HG03558 (cell line): ENCODE measurements around the gene KRTAP1-5.
"Not testable (repeated sequence)": the region's sequence is repeated elsewhere in the genome, so short reads cannot be mapped to it uniquely, and the experiment has no call there.

Source experiments
- ATAC-seq: cut with Tn5 transposase; IDR thresholded peaks from one replicate; pipeline ENCODE4 v1.9.1; 2021; ENCODE audit warnings: moderate number of reproducible peaks; ENCODE audit not compliant: unreplicated experiment; ENCODE audit errors: extremely low read depth

KRTAP1-5 gene

DNA sequence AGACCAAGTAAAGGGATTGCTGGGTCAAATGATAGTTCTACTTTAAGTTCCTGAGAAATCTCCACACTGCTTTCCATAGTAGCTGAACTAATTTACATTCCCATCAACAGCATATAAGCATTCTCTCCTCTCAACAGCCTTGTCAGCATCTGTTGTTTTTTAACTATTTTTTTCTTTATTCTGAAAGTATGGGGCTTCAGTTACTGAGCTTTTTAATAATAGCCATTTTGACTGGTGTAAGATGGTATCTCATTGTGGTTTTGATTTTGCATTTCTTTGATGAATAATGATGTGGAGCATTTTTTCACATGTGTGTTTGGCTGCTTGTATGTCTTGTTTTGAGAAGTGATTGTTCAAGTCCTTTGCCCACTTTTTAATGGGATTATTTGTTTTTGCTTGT lies 25.6 kb upstream of the KRTAP1-5 start:
- no peak for ATAC-seq

DNA sequence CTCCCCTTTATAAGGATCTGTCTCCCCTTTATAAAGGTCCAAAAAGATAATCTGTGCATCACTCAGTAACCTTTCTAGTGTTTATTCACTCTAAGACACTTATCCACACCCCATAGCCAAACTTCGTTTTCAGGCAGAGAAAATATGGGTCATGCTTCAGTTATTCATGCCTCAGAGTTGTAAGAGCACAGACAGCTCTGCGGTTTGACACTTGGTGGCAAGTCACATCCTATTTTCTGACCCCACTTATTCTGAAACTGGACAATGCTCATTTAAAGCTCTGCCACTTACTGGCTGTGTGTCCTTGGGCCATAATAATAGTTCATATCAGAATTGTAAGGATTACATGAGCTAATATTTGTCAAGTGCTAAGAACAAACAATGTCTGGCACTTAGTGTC lies 22.1 kb upstream of the KRTAP1-5 start:
- no peak for ATAC-seq

DNA sequence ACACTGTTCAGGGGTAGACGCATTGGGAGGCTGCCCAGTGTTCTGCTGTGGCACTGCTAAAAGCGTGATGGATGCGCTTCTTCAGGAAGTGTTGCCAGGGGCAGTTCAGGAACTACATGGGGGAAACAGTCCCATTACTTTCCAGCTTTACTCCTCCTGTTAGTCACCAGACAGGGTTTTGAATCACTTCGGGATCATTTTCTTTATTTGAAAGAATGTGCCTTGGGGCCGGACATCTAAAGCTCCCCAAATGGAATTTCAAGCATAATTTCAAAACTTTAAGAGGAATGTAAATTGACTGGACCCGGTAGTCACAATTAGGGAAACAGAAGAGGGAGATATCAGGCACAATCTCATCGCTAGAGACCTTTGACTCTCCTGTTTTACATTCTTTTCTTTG lies 21.4 kb upstream of the KRTAP1-5 start:
- no peak for ATAC-seq

DNA sequence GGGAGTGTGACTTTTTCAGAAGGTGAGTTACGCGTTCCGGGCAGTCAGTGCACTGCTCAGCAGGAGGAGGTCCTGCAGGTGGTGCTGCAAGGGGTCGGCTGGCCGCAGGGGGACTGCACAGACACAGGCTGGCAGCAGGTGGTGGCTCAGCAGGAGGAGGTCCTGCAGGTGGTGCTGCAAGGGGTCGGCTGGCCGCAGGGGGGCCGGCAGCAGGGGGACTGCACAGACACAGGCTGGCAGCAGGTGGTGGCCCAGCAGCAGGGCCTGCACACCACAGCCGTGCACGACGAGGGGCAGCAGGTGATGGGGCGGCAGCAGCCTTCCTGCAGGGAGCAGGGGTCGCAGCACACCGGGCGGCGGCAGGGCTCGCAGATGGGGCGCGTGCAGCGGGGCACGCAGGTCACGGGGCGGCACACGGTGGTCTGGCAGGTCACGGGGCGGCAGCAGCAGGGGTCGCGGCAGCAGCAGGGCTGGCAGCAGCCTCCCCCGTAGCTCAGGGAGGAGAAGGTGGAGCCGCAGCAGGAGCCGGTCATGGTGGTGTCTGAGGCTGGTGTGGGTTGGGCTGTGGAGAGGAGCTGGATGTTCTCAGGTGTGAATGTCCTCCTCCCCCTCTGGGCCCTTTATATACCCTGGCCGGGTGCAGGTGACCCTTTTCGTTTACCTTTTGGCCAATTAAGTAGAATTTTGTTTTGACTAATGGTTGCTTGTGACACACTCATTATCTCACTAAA lies 19.9 kb upstream of the KRTAP1-5 start, which contains the start of gene KRTAP2-1:
KRTAP2-1 (minus strand) TSS at position 582 of the 731 bp plus-strand sequence; CDS start at position 533, 49 bp downstream.
- not testable (repeated sequence) for ATAC-seq

DNA sequence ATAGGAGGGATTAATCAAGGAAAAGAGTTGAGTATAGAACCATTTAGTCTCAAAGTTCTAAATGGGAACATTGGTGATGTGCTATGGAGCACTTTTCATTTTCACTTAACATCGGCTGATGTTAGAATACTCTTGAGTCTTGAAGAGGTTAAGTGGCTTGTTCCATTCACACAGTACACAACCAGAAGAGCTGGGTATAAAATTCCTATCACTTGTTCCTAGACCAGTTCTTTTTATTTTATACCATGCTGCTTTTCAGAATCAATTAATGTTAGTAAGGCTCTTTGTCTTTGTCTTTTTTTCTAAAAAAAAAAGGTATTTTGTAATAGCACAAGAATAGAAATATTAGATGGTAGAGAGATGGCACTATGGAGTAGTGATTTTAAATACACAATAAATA lies 15.9 kb upstream of the KRTAP1-5 start:
- no peak for ATAC-seq

GRCh38 chr17:41040783-41041571 lies 14.0 kb upstream of the KRTAP1-5 start, which contains the start of gene KRTAP1-1:
Gene KRTAP1-1 (minus strand): TSS chr17:41041450. CDS start chr17:41041397, 53 bp downstream.
- not testable (repeated sequence) for ATAC-seq

GRCh38 chr17:41037853-41038350 lies 10.9 kb upstream of the KRTAP1-5 start:
- ATAC-seq, result no peak

GRCh38 chr17:41034346-41034935 lies 7.4 kb upstream of the KRTAP1-5 start, which contains the start of gene KRTAP1-3:
Gene KRTAP1-3 (minus strand): TSS chr17:41034874. CDS start chr17:41034821, 53 bp downstream.
- ATAC-seq, result not testable (repeated sequence)

DNA sequence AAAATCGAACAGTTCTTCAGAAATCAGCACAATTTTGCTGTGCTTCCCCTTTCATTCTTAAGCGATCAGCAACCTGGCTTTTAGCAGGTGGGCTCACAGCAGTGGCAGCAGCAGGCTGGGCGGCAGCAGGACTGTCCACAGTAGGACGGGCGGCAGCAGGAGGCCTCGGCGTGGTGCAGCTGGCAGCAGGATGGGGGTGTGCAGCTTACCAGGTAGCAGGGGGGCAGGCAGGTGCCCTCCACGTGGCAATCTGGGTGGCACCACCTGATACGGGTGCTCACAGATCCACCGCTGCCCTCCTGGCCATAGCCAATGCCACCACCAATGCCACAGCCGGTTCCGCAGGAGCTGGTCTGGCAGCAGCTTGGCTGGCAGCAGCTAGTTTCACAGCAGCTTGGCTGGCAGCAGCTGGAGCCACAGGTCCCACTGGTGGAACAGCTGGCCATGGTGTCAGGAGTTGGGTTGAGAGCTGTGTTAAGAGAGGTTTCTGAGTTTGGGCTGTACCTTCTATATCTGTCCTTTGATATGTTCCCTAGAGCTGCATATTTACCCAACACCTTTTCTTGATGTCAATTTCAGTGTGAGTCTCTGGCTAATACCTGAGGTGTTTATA lies 2.7 kb upstream of the KRTAP1-5 start, which contains the start of gene KRTAP1-4:
KRTAP1-4 (minus strand) TSS at position 563 of the 613 bp plus-strand sequence; CDS start at position 446, 117 bp downstream.
- no peak for ATAC-seq

DNA sequence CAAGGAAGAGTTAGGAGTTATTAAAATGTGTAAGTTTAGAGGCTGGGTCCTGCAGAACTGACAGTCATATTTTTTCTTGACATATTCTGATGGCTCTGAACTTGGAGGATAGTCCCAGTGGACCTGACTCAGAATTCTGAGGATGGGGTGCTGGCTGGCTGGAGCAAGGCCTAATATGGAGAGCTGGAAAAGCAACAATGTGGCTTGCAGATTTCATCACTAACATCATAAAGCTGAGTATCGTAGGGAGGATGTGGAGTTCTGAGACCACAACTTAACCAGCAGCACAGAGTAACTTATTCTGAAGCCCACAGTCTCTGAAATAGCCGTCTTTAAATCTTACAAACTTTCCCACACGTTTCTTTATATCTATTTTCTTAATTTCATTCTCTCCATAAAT lies 2.3 kb downstream of the KRTAP1-5 start:
- ATAC-seq, result no peak

GRCh38 chr17:41020336-41020735 lies 6.7 kb downstream of the KRTAP1-5 start:
- ATAC-seq, result no peak

- no peak for ATAC-seq
These were observed 7.6 kb downstream of the KRTAP1-5 start for GRCh38 chr17:41019415-41019814.

DNA sequence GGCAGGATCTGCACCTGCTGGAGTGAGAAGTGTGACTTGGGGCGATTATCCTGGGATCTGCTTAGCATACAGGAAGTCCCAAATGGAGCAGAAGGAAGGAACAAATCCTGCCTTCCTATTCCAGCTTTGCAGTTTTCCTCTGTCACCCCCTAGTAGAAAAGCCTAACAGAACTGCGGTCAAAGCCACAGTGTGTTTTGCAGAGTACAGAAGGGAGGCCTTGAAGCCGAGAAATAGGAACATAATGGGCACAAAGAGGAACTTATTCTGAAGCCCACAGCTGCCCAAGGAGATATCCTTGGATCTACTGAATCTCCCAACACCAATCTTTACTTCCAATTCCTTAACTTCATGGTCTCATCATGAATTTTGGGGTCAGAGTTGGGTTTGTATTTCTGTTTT lies 8.5 kb downstream of the KRTAP1-5 start:
- no peak for ATAC-seq

DNA sequence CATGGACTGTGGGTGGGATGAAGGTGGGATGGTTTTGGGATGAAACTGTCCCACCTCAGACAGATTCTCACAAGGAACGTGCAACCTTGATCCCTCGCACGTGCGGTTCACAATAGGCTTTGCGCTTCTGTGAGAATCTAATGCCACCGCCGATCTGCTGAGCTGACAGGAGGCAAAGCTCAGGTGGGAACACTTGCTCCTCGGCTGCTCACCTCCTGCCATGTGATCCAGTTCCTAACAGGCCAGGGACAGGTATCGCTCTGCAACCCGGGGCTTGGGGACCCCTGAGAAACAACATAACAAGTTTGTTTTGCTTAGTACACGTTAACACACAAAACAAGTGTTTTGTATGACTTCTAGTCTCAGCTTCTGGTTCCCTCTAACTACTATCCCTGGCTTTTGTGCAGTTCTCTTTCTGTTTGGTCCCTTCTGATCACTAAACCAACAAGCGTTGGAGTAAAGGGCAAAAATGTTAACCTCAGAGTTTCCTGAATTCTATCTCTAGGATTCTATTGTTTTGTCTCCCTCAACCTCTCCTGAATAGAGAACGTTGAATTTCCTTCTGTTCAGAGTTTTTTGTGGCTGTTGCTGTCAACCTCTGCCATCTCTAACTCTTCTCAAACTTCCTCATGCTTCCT lies 10.3 kb downstream of the KRTAP1-5 start:
- ATAC-seq, result no peak

GRCh38 chr17:41015454-41015853 lies 11.6 kb downstream of the KRTAP1-5 start:
- ATAC-seq, result no peak

GRCh38 chr17:41013606-41014005 lies 13.4 kb downstream of the KRTAP1-5 start:
- ATAC-seq, result no peak

DNA sequence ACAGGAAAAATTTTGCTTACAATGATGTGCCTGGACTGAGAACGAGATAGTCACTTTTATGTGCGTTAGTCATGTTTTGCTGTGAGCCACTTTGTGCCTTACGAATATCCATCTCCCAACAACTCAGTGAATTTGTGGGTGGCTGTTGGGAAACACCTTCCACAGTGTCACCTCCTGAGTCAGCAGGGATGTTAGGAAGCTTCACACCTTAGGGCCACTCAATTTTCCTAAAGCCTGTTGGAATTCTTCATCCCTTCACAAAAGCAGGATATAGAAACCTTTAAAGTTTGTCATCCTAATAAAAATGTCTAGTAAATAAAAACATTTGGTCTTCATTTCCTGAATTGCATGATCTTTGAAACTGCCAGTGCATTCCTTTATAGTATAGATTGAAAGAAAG lies 13.8 kb downstream of the KRTAP1-5 start:
- no peak for ATAC-seq

GRCh38 chr17:41012326-41013120 lies 14.5 kb downstream of the KRTAP1-5 start:
- ATAC-seq, result no peak

GRCh38 chr17:41010441-41010840 lies 16.6 kb downstream of the KRTAP1-5 start:
- ATAC-seq, result no peak
